Mesenchymal stem cell (in vitro differentiated cells and primary cell): ENCODE measurements around the gene RPL10.
A peak's percentile ranks its signal among the peaks of the same experiment; 100 is the strongest.

ENCODE experiments used
- DNase-seq: peaks from one replicate; pipeline ENCODE4 v3.0.0-alpha.2; 2013
- H2AFZ ChIP-seq: one replicate; pipeline ENCODE4 v1.6.1; 2013; ENCODE audit warnings: low read depth, mild to moderate bottlenecking, control low read depth, inconsistent platforms, low read length, moderate library complexity
- H2AK5ac ChIP-seq: 2 replicates; pipeline ENCODE4 v1.6.1; 2013; ENCODE audit warnings: low read length, moderate library complexity, mild to moderate bottlenecking, inconsistent platforms; ENCODE audit not compliant: severe bottlenecking
- H2BK120ac ChIP-seq: one replicate; pipeline ENCODE4 v1.6.1; 2013; ENCODE audit warnings: low read depth, mild to moderate bottlenecking, inconsistent platforms, low read length, moderate library complexity
- H2BK12ac ChIP-seq, 2 experiments: one replicate each; pipeline ENCODE4 v1.6.1; 2013; ENCODE audit warnings: inconsistent platforms in 2 of 2, low read length in 2 of 2, mild to moderate bottlenecking in 2 of 2, moderate library complexity in 2 of 2, control low read depth in 1 of 2
- H2BK15ac ChIP-seq: one replicate; pipeline ENCODE4 v1.6.1; 2013; ENCODE audit warnings: mild to moderate bottlenecking, low read depth, inconsistent platforms; ENCODE audit not compliant: poor library complexity, severe bottlenecking
- H2BK5ac ChIP-seq: 2 replicates; pipeline ENCODE4 v1.6.1; 2013; ENCODE audit warnings: low read depth, mild to moderate bottlenecking, low read length, control low read depth, inconsistent platforms; ENCODE audit not compliant: poor library complexity, severe bottlenecking
- H3K14ac ChIP-seq, 2 experiments: one replicate each; pipeline ENCODE4 v1.6.1; 2013; ENCODE audit warnings: inconsistent platforms in 2 of 2, low read length in 2 of 2, control low read depth in 1 of 2, mild to moderate bottlenecking in 1 of 2, moderate library complexity in 1 of 2
- H3K18ac ChIP-seq, 2 experiments: one replicate each; pipeline ENCODE4 v1.6.1; 2013; ENCODE audit warnings: inconsistent platforms in 2 of 2, low read length in 2 of 2, control low read depth in 1 of 2, low read depth in 1 of 2, mild to moderate bottlenecking in 1 of 2
- H3K23ac ChIP-seq, 2 experiments: one replicate each; pipeline ENCODE4 v1.6.1; 2013; ENCODE audit warnings: inconsistent platforms in 2 of 2, low read length in 2 of 2, mild to moderate bottlenecking in 2 of 2, moderate library complexity in 2 of 2, control low read depth in 1 of 2
- H3K27ac ChIP-seq: 2 replicates; pipeline ENCODE4 v1.5.1; 2013; ENCODE audit warnings: mild to moderate bottlenecking, moderate library complexity, low read length, control low read depth, inconsistent platforms; ENCODE audit not compliant: poor library complexity, severe bottlenecking
- H3K27me3 ChIP-seq, 2 experiments: 2 replicates each; pipeline versions ENCODE4 v1.6.1 to v1.7.0; 2013; ENCODE audit warnings: low read length in 2 of 2, mild to moderate bottlenecking in 2 of 2, moderate library complexity in 2 of 2, control low read depth in 1 of 2, inconsistent platforms in 1 of 2; ENCODE audit not compliant: control insufficient read depth in 1 of 2, insufficient read depth in 1 of 2
- H3K36me3 ChIP-seq, 2 experiments: 2 replicates each; pipeline versions ENCODE4 v1.6.1 to v1.7.0; 2013; ENCODE audit warnings: low read length in 2 of 2, control low read depth in 1 of 2, inconsistent platforms in 1 of 2, low read depth in 1 of 2, mild to moderate bottlenecking in 1 of 2; ENCODE audit not compliant: insufficient read depth in 2 of 2, control insufficient read depth in 1 of 2
- H3K4ac ChIP-seq, 2 experiments: one replicate each; pipeline ENCODE4 v1.6.1; 2013; ENCODE audit warnings: inconsistent platforms in 2 of 2, low read length in 2 of 2, mild to moderate bottlenecking in 2 of 2, moderate library complexity in 2 of 2, control low read depth in 1 of 2, low read depth in 1 of 2
- H3K4me1 ChIP-seq: 2 replicates; pipeline ENCODE4 v1.6.1; 2013; ENCODE audit warnings: low read depth, low read length, control low read depth; ENCODE audit not compliant: control insufficient read depth, insufficient read depth
- H3K4me2 ChIP-seq: 2 replicates; pipeline ENCODE4 v1.6.1; 2013; ENCODE audit warnings: low read length, mild to moderate bottlenecking, inconsistent platforms; ENCODE audit not compliant: poor library complexity, severe bottlenecking
- H3K4me3 ChIP-seq, 2 experiments: 2 replicates each; pipeline versions ENCODE4 v1.5.1 to v1.7.0; 2013; ENCODE audit warnings: low read length in 2 of 2, mild to moderate bottlenecking in 2 of 2, control low read depth in 1 of 2, low read depth in 1 of 2; ENCODE audit not compliant: insufficient read depth in 1 of 2
- H3K79me1 ChIP-seq: replicated peaks from 2 replicates; pipeline ENCODE4 v1.6.1; 2013; ENCODE audit warnings: mild to moderate bottlenecking, control low read depth, low read length, inconsistent platforms; ENCODE audit not compliant: poor library complexity, severe bottlenecking
- H3K9ac ChIP-seq: 2 replicates; pipeline ENCODE4 v1.7.0; 2013; ENCODE audit warnings: mild to moderate bottlenecking, low read length, moderate library complexity
- H3K9me3 ChIP-seq: 2 replicates; pipeline ENCODE4 v1.7.0; 2013; ENCODE audit warnings: mild to moderate bottlenecking, low read length; ENCODE audit not compliant: control insufficient read depth
- H4K8ac ChIP-seq: one replicate; pipeline ENCODE4 v1.6.1; 2013; ENCODE audit warnings: inconsistent platforms, mild to moderate bottlenecking, low read length, moderate library complexity
- H4K91ac ChIP-seq: one replicate; pipeline ENCODE4 v1.6.1; 2013; ENCODE audit warnings: mild to moderate bottlenecking, low read length, inconsistent platforms
- WGBS: methylation state at CpG from one replicate; pipeline ENCODE4 v1.1.7; 2013; ENCODE audit warnings: mixed read lengths; 5-methylcytosine and 5-hydroxymethylcytosine counted together

Gene RPL10

DNA sequence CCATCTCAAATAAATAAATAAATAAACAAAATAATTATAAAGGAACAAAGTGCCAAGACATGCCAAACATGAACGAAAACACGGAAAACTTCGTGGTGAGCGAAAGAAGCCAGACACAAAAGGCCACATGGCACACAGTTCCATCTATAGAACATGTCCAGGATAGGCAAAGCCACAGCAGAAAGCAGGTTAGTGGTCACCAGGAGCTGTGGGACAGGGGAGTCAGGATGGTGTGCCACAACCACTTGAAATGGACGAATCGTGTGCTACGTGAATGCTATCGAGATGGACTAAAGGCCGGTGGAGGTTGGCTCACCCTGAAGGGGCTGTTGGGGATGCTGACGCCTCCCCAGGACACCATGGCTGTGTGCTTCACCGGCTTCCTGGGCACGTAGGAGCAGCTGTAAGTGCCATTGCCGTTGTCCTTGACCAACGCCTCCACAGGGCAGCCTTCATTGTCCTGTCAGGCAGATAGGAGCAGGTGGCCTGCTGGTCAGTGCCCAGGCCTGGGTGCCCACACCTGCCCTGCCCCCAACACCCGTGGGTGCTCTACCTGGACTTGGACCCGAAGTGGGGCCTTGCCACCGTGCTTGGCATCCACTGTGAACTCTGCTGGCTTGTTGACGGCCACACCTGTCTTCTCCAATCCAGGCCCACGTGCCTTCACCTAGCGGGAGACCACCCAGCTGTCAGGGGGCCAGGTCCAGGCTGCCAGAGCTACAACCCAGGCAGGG lies 34.3 kb upstream of the RPL10 start:
- no peaks in the 10 kb centered on the region for H3K27me3 ChIP-seq
- 92% methylated on average over 20 of the region's 20 CpGs for WGBS
- no peaks in the 10 kb centered on the region for H3K79me1 ChIP-seq
- no peak overlapping the region for H4K91ac ChIP-seq
- H2BK120ac ChIP-seq: no peak overlapping the region
- no peak overlapping the region for H2BK12ac ChIP-seq
- H3K9me3 ChIP-seq: no peaks in the 10 kb centered on the region
- H3K18ac ChIP-seq: no peak overlapping the region
- H4K8ac ChIP-seq: no peak overlapping the region
- peaks cover 45% of the 10 kb centered on the region for H3K4me1 ChIP-seq
- H3K23ac ChIP-seq: no peak overlapping the region
- no peak overlapping the region for H3K27ac ChIP-seq
- H3K9ac ChIP-seq: no peak overlapping the region
- no peak overlapping the region for H2AK5ac ChIP-seq
- no peak for DNase-seq
- H3K4ac ChIP-seq: no peak overlapping the region
- H3K14ac ChIP-seq: no peak overlapping the region
- H2AFZ ChIP-seq: no peak overlapping the region
- H2BK5ac ChIP-seq: no peak overlapping the region
- H2BK15ac ChIP-seq: peak overlapping the region; percentile 40
- peaks cover 82 to 90% of the 10 kb centered on the region in 2 experiments for H3K36me3 ChIP-seq
- H3K4me2 ChIP-seq: no peak overlapping the region
- no peak overlapping the region for H3K4me3 ChIP-seq

DNA sequence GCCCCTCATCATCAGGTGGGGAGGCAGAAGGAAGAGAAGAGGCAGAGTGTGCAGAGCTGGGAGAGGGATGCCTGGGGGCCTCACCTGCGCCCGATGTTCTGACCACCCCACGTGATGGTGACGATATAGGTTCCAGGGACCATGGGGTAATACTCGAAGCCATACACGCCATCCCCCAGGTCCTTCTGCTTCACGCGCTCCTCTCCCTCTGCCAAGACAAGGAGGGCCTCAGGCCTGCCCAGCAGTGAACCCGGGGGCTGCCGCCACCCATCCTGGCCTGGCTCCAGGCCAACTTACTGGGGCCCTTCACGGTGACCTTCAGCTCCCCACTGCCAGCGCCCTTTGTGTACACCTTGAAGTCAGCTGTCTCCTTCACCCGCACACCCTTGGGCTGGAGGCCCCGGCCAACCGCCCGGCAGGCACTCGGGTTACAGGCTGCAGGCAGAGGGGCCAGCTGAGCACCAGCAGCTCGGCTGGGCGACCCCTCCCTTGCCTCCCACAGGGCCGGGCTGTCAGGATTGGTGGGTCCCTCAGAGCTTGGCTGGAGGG lies 33.1 kb upstream of the RPL10 start:
- H4K8ac ChIP-seq: no peak overlapping the region
- H3K36me3 ChIP-seq: peaks cover 69 to 81% of the 10 kb centered on the region in 2 experiments
- DNase-seq: no peak
- no peak overlapping the region for H3K9ac ChIP-seq
- WGBS: 89% methylated on average over 17 of the region's 20 CpGs
- H2AK5ac ChIP-seq: no peak overlapping the region
- H3K4ac ChIP-seq: no peak overlapping the region
- H3K4me1 ChIP-seq: peaks cover 45% of the 10 kb centered on the region
- no peaks in the 10 kb centered on the region for H3K9me3 ChIP-seq
- H3K27ac ChIP-seq: peak overlapping the region; percentile 59
- no peaks in the 10 kb centered on the region for H3K79me1 ChIP-seq
- H3K23ac ChIP-seq: no peak overlapping the region
- H3K4me2 ChIP-seq: peak overlapping the region; percentile 58
- H2AFZ ChIP-seq: no peak overlapping the region
- H2BK12ac ChIP-seq: no peak overlapping the region
- H3K4me3 ChIP-seq: no peak overlapping the region
- H2BK5ac ChIP-seq: no peak overlapping the region
- no peak overlapping the region for H3K18ac ChIP-seq
- no peak overlapping the region for H4K91ac ChIP-seq
- H2BK15ac ChIP-seq: no peak overlapping the region
- no peak overlapping the region for H3K14ac ChIP-seq
- no peak overlapping the region for H2BK120ac ChIP-seq
- H3K27me3 ChIP-seq: no peaks in the 10 kb centered on the region

DNA sequence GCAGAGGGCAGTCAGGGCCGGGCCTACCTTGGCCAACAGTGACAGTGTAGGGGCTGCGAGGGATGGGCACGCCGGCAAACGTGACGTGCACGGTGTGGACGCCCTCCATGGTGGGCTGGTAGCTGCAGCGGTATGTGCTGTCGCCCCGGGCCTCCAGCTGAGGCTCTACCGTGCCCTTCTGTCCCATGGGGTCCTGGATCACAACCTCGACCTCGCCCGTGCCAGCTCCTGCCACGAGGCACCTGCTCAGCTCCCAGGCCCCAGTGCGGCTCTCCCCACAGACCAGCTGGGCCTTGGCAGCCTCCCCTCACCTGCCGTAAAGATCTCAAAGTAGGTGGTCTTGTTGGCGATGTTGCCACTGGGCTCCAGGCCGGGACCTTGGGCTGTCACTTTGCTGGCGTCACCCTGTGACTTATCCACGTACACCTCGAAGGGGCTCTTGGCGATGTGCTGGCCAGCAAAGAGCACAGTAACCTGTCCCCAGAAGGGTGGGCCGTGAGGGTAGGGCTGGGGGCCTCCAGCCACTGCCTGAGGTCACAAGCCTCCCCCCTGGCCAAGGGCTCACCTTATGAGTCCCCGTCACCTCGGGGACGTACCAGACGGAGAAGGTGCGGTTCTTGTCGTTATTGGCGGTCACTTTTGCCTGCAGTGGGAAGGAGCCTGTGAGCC lies 32.0 kb upstream of the RPL10 start:
- H3K18ac ChIP-seq: no peak overlapping the region
- no peak overlapping the region for H3K23ac ChIP-seq
- no peak overlapping the region for H2BK120ac ChIP-seq
- no peak overlapping the region for H2BK15ac ChIP-seq
- no peak overlapping the region for H4K91ac ChIP-seq
- H3K14ac ChIP-seq: no peak overlapping the region
- no peak for DNase-seq
- no peak overlapping the region for H2BK5ac ChIP-seq
- peaks cover 45% of the 10 kb centered on the region for H3K4me1 ChIP-seq
- H2AK5ac ChIP-seq: no peak overlapping the region
- H3K4me3 ChIP-seq: no peak overlapping the region
- peak overlapping the region in 1 of 2 experiments; percentile 59 for H2BK12ac ChIP-seq
- H3K4ac ChIP-seq: no peak overlapping the region
- H2AFZ ChIP-seq: no peak overlapping the region
- no peak overlapping the region for H4K8ac ChIP-seq
- no peaks in the 10 kb centered on the region for H3K9me3 ChIP-seq
- H3K79me1 ChIP-seq: no peaks in the 10 kb centered on the region
- H3K27me3 ChIP-seq: no peaks in the 10 kb centered on the region
- peak overlapping the region; percentile 49 for H3K9ac ChIP-seq
- H3K27ac ChIP-seq: peak overlapping the region; percentile 61
- no peak overlapping the region for H3K4me2 ChIP-seq
- H3K36me3 ChIP-seq: peaks cover 62 to 80% of the 10 kb centered on the region in 2 experiments
- WGBS: 92% methylated on average over 31 of the region's 32 CpGs

- Histone ChIP-seq H3K27me3 (no peaks in the 10 kb centered on the region), H3K9ac (peak overlapping the region; percentile 49), H3K9me3 (no peaks in the 10 kb centered on the region), H3K4me2 (peak overlapping the region; percentile 52), H3K4me3 (no peak overlapping the region), H3K79me1 (no peaks in the 10 kb centered on the region), H3K4ac (no peak overlapping the region), H4K8ac (peak overlapping the region; percentile 54), H2AFZ (no peak overlapping the region), H3K36me3 (peaks cover 57 to 75% of the 10 kb centered on the region in 2 experiments), H3K27ac (peak overlapping the region; percentile 61), H2BK5ac (no peak overlapping the region), H2BK15ac (no peak overlapping the region), H3K4me1 (peaks cover 45% of the 10 kb centered on the region), H4K91ac (no peak overlapping the region), H2BK120ac (no peak overlapping the region), H3K23ac (no peak overlapping the region), H3K14ac (no peak overlapping the region), H2BK12ac (no peak overlapping the region), H3K18ac (peak overlapping the region in 1 of 2 experiments; percentile 13), H2AK5ac (no peak overlapping the region)
- 89% methylated on average over 11 of the region's 11 CpGs for WGBS
- no peak for DNase-seq
These were observed 31.5 kb upstream of the RPL10 start for GRCh38 chrX:154366666-154367055.
